ENCODE data around the gene WDR17.

- TF ChIP-seq CTCF (IDR thresholded peaks at IDR 0.05) (no peak), POLR2A (IDR thresholded peaks at IDR 0.05) (no peak)
These were observed 42.1 kb downstream of the WDR17 start for GRCh38 chr4:176107695-176108094.
